Left ventricle myocardium inferior (tissue), 1 donor: ENCODE measurements around the gene PHETA1. TPM values are rescaled to one million over a fixed set of nuclear protein-coding genes. Genes with fewer than 3 reads are reported as not detected.

ENCODE experiments used
- DNase-seq: peaks from one replicate; pipeline ENCODE4 v3.0.0-alpha.2; 2020
- H3K27ac ChIP-seq: fragments of 200-600 bp; replicated peaks from 2 replicates; pipeline ENCODE4 v1.8.0; 2021
- H3K27me3 ChIP-seq: fragments of 200-600 bp; 2 replicates; pipeline ENCODE4 v1.8.0; 2021; ENCODE audit warnings: low read depth
- H3K36me3 ChIP-seq: fragments of 200-600 bp; 2 replicates; pipeline ENCODE4 v1.8.0; 2021
- H3K4me1 ChIP-seq: fragments of 200-600 bp; 2 replicates; pipeline ENCODE4 v1.8.0; 2021
- H3K4me3 ChIP-seq: fragments of 200-600 bp; 2 replicates; pipeline ENCODE4 v1.8.0; 2021; ENCODE audit warnings: mild to moderate bottlenecking, moderate library complexity
- H3K9me3 ChIP-seq: fragments of 200-600 bp; replicated peaks from 2 replicates; pipeline ENCODE4 v1.8.0; 2021
- CTCF ChIP-seq: fragments of 200-600 bp; IDR thresholded peaks from 2 replicates; pipeline ENCODE4 v1.8.0; 2021; ENCODE audit warnings: antibody characterized with exemption, mild to moderate bottlenecking, borderline replicate concordance
- intact Hi-C: fragments of 100-400 bp; cut with micrococcal nuclease; formaldehyde crosslinking; loops from one replicate; pipeline ENCODE4 v1.11.0; 2022
- total RNA-seq: library from RNA; stranded (reverse); fragmentation: NEBNext Ultra II Directional; extraction: Animal tissue kit (Norgen Biotek cat#: 25700); gene quantifications from one replicate; pipeline ENCODE4 v1.2.1, GENCODE V29; 2021
- donor health status: DM: no; HTN: yes; CAD: no; lungs with severe emphysema.

Gene PHETA1
- total RNA-seq, 1 donor from 2014 or later, result 29.8 TPM

GRCh38 chr12:111409780-111410430, 41.0 kb upstream of the PHETA1 start:
- no peaks in the 10 kb centered on the region for H3K9me3 ChIP-seq
- H3K4me3 ChIP-seq, result peak overlapping the region; percentile 96
- H3K36me3 ChIP-seq, result no peaks in the 10 kb centered on the region
- no peaks in the 10 kb centered on the region for H3K27me3 ChIP-seq
- intact Hi-C loops, result no loop called here
- H3K27ac ChIP-seq, result peak overlapping the region; percentile 97
- no peak for TF ChIP-seq CTCF
- H3K4me1 ChIP-seq, result peaks cover 97% of the 10 kb centered on the region
- DNase-seq, result peak; percentile 78

DNA sequence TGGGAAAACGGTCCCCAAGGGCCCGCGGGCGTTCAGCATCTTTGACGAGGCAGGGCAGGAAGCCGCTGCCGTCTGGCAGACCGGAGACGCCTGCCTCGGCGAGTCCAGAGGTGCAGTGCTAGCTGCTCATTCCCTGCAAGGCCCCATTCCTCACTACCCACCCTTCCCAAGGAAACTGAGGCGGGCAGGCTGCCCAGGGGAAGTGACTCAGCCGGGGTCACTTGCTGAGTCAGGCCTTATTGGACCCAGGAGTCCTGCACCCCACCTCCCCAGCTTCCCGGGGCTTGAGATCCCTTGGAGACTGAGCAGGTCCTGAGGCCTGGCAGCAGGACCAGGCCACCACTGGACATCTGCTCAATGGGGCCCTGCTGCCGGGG, 40.5 kb upstream of the PHETA1 start:
- peaks cover 97% of the 10 kb centered on the region for H3K4me1 ChIP-seq
- DNase-seq, result peak; percentile 62
- peak overlapping the region; percentile 97 for H3K27ac ChIP-seq
- peak overlapping the region; percentile 96 for H3K4me3 ChIP-seq
- H3K27me3 ChIP-seq, result no peaks in the 10 kb centered on the region
- H3K9me3 ChIP-seq, result no peaks in the 10 kb centered on the region
- H3K36me3 ChIP-seq, result no peaks in the 10 kb centered on the region
- intact Hi-C loops, result no loop called here
- no peak for TF ChIP-seq CTCF

GRCh38 chr12:111408686-111409402, 39.9 kb upstream of the PHETA1 start:
- intact Hi-C loops, result no loop called here
- Histone ChIP-seq H3K9me3 (no peaks in the 10 kb centered on the region), H3K4me1 (peaks cover 97% of the 10 kb centered on the region), H3K4me3 (peak overlapping the region; percentile 96), H3K27ac (peak overlapping the region; percentile 97), H3K36me3 (no peaks in the 10 kb centered on the region), H3K27me3 (no peaks in the 10 kb centered on the region)
- no peak for DNase-seq
- no peak for TF ChIP-seq CTCF

- Histone ChIP-seq H3K27me3 (no peaks in the 10 kb centered on the region), H3K9me3 (no peaks in the 10 kb centered on the region), H3K36me3 (no peaks in the 10 kb centered on the region), H3K4me1 (peaks cover 97% of the 10 kb centered on the region), H3K27ac (peak overlapping the region; percentile 97), H3K4me3 (peak overlapping the region; percentile 96)
- no peak for DNase-seq
- intact Hi-C loops, result no loop called here
- no peak for TF ChIP-seq CTCF
Observed at GRCh38 chr12:111408116-111408440, 39.2 kb upstream of the PHETA1 start.

DNA sequence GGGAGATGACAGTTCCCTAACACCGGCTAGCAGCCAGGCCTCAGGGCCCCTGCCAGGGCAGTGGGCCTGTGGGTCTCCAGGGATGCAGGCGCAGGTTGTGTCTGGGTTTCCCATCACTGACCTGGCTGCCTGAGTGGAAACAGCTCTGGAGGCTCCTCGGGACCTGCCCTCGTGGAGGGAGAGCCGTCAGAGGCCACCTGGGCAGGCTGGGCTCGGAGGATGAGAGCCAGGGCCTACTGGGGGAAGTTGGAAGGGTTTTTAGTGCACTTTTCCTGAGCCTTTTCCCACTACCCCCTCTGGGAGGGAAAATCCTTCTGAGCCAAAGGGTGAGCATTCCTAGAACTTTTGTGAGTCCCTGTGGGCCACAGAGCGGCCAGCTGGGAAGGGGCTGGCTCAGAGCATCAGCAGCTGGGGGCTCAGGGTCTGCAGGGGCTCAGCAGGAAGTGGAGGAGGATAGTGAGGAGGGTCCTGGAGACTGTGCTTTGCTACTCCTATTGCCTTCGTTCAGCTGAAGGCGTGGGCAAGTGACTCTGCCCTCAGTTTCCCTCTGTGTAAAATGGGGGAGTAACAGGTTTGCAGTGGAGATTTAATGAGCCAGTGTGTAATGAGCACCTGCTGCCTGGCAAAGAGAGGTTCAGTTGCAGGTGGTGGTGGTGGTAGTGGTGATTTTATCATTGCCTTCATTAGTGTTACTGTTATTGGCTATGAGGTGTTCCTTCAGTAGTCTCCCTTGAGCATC, 38.7 kb upstream of the PHETA1 start:
- no peaks in the 10 kb centered on the region for H3K36me3 ChIP-seq
- peak overlapping the region; percentile 96 for H3K4me3 ChIP-seq
- peaks cover 97% of the 10 kb centered on the region for H3K4me1 ChIP-seq
- peak overlapping the region; percentile 97 for H3K27ac ChIP-seq
- intact Hi-C loops, result no loop called here
- TF ChIP-seq CTCF, result no peak
- no peaks in the 10 kb centered on the region for H3K27me3 ChIP-seq
- H3K9me3 ChIP-seq, result no peaks in the 10 kb centered on the region
- DNase-seq, result no peak
